ENCODE measurements around the gene LYPD3. TPM values are rescaled to one million over a fixed set of nuclear protein-coding genes. Genes with fewer than 3 reads are reported as not detected.

Gene LYPD3
- total RNA-seq, 1 donor from 2014 or later, result 0.24 TPM

DNA sequence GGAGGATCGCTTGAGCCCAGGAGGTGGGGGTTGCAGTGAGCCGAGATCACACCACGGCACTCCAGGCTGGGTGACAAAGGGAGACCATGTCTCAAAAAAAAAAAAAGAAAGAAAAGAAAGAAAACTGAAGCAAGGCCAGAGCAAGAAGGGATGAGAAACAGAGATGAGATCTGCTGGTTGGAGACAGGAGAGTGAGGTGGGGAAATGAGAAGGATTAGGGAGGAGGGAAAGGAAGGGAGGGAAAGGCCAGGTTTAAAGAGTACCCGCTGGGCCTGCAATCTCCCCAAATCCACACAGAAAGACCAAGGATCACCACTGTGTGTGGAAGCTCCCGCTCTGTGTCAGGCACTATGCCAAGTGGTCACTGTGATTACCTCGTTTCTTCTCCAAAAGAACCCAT, 16.3 kb upstream of the LYPD3 start:
- Mint-ChIP-seq H3K36me3 (no peaks in the 10 kb centered on the region), H3K27me3 (ENCODE audit: insufficient read depth, low read depth) (no peaks in the 10 kb centered on the region), H3K4me1 (no peaks in the 10 kb centered on the region), H3K4me3 (no peak overlapping the region), H3K9me3 (no peaks in the 10 kb centered on the region), H3K27ac (no peak overlapping the region)
- no peak for DNase-seq (ENCODE audit: low spot score)
- Histone ChIP-seq H3K79me2 (ENCODE audit: low read depth) (no peaks in the 10 kb centered on the region), H2AFZ (replicated peaks) (no peak overlapping the region), H3K9ac (no peak overlapping the region), H3K27ac (no peak overlapping the region), H3K4me1 (no peaks in the 10 kb centered on the region), H3F3A (ENCODE audit: low read depth) (no peaks in the 10 kb centered on the region), H3K4me2 (no peak overlapping the region), H3K9me3 (ENCODE audit: low read depth) (no peaks in the 10 kb centered on the region), H3K4me3 (no peak overlapping the region), H4K20me1 (ENCODE audit: low read depth) (no peaks in the 10 kb centered on the region), H3K36me3 (no peaks in the 10 kb centered on the region), H3K27me3 (no peaks in the 10 kb centered on the region)
- TF ChIP-seq, protein P1, sequence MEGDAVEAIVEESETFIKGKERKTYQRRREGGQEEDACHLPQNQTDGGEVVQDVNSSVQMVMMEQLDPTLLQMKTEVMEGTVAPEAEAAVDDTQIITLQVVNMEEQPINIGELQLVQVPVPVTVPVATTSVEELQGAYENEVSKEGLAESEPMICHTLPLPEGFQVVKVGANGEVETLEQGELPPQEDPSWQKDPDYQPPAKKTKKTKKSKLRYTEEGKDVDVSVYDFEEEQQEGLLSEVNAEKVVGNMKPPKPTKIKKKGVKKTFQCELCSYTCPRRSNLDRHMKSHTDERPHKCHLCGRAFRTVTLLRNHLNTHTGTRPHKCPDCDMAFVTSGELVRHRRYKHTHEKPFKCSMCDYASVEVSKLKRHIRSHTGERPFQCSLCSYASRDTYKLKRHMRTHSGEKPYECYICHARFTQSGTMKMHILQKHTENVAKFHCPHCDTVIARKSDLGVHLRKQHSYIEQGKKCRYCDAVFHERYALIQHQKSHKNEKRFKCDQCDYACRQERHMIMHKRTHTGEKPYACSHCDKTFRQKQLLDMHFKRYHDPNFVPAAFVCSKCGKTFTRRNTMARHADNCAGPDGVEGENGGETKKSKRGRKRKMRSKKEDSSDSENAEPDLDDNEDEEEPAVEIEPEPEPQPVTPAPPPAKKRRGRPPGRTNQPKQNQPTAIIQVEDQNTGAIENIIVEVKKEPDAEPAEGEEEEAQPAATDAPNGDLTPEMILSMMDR (IDR thresholded peaks at IDR 0.05), result no peak
- TF ChIP-seq EZH2phosphoT487 (IDR thresholded peaks at IDR 0.05) (no peak), EZH2 (IDR thresholded peaks at IDR 0.05) (no peak)

DNA sequence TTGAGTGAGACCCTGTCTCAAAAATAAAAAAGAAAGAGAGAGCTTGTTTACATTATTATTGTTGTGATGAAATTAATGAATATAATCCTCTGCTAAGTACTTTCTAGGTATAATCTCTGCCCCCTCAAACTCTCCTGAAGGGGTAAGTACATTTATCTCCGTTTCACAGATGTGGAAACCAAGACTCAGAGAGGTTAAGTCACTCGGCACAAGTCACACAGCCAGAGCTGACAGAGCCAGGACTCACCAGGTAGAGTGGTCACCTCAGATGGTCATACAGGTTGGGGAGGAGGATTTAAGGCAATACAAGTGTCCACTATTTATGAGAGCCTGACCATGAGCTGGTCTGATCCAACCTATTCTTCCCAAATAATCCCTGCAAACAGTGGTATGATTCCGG, 15.2 kb upstream of the LYPD3 start:
- H3K9me3 Mint-ChIP-seq, result no peaks in the 10 kb centered on the region
- Histone ChIP-seq H2AFZ (replicated peaks) (no peak overlapping the region), H3K9me3 (ENCODE audit: low read depth) (no peaks in the 10 kb centered on the region), H3K27me3 (no peaks in the 10 kb centered on the region), H3K36me3 (no peaks in the 10 kb centered on the region), H3K4me1 (no peaks in the 10 kb centered on the region), H4K20me1 (ENCODE audit: low read depth) (no peaks in the 10 kb centered on the region), H3K9ac (no peak overlapping the region), H3K4me2 (no peak overlapping the region), H3K79me2 (ENCODE audit: low read depth) (no peaks in the 10 kb centered on the region), H3K27ac (no peak overlapping the region), H3F3A (ENCODE audit: low read depth) (peaks cover under 1% of the 10 kb centered on the region), H3K4me3 (no peak overlapping the region)
- no peak overlapping the region for H3K4me3 Mint-ChIP-seq
- no peak overlapping the region for H3K27ac Mint-ChIP-seq
- no peak for DNase-seq (ENCODE audit: low spot score)
- no peaks in the 10 kb centered on the region for H3K27me3 Mint-ChIP-seq (ENCODE audit: insufficient read depth, low read depth)
- no peaks in the 10 kb centered on the region for H3K36me3 Mint-ChIP-seq
- no peak for TF ChIP-seq EZH2 (IDR thresholded peaks at IDR 0.05)
- no peak for TF ChIP-seq EZH2phosphoT487 (IDR thresholded peaks at IDR 0.05)
- TF ChIP-seq, protein P1 (IDR thresholded peaks at IDR 0.05), result no peak
- peaks cover under 1% of the 10 kb centered on the region for H3K4me1 Mint-ChIP-seq

DNA sequence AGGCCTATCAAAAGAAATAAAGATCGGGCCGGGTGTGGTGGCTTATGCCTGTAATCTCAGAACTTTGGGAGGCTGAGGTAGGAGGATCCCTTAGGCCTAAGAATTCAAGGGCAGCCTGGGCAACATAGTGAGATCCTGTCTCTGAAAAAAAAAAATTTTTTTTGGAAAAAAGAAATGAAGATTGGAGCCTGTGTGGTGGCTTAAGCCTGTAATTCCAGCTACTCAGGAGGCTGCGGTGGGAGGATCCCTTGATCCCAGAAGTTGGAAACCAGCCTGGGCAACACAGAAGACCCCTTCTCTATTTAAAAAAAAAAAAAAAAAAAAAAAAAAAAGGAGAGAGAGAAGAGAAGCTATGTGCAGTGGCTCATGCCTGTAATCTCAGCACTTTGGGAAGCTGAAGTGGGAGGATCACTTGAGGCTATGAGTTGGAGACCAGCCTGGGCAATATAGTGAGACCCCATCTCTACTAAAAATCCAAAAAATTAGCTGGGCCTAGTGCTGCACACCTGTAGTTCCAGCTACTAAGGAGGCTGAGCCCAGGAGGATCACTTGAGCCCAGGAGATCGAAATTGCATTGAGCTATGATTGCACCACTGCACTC, 14.7 kb upstream of the LYPD3 start:
- Histone ChIP-seq H2AFZ (replicated peaks) (no peak overlapping the region), H3K4me2 (no peak overlapping the region), H3K27me3 (no peaks in the 10 kb centered on the region), H3K4me3 (no peak overlapping the region), H3F3A (ENCODE audit: low read depth) (peaks cover 3% of the 10 kb centered on the region), H3K79me2 (ENCODE audit: low read depth) (no peaks in the 10 kb centered on the region), H3K4me1 (no peaks in the 10 kb centered on the region), H4K20me1 (ENCODE audit: low read depth) (no peaks in the 10 kb centered on the region), H3K9me3 (ENCODE audit: low read depth) (no peaks in the 10 kb centered on the region), H3K9ac (no peak overlapping the region), H3K36me3 (no peaks in the 10 kb centered on the region), H3K27ac (no peak overlapping the region)
- no peaks in the 10 kb centered on the region for H3K36me3 Mint-ChIP-seq
- H3K4me1 Mint-ChIP-seq, result peaks cover 4% of the 10 kb centered on the region
- TF ChIP-seq EZH2 (IDR thresholded peaks at IDR 0.05), result no peak
- TF ChIP-seq, protein P1 (IDR thresholded peaks at IDR 0.05), result no peak
- no peak for TF ChIP-seq EZH2phosphoT487 (IDR thresholded peaks at IDR 0.05)
- H3K4me3 Mint-ChIP-seq, result no peak overlapping the region
- H3K27me3 Mint-ChIP-seq (ENCODE audit: insufficient read depth, low read depth), result no peaks in the 10 kb centered on the region
- DNase-seq (ENCODE audit: low spot score), result no peak
- H3K27ac Mint-ChIP-seq, result no peak overlapping the region
- H3K9me3 Mint-ChIP-seq, result no peaks in the 10 kb centered on the region

Data from neural progenitor cell (in vitro differentiated cells).